ENCODE data around the gene TRIM41. TPM values are rescaled to one million over a fixed set of nuclear protein-coding genes. Genes with fewer than 3 reads are reported as not detected.

TRIM41 gene
- total and polyA plus RNA-seq, 2 donors = 19.9 to 25.8 TPM

GRCh38 chr5:181233088-181233800 lies 10.2 kb downstream of the TRIM41 start:
- no peak overlapping the region for H3K4me3 ChIP-seq (ENCODE audit: low read length in 2 of 2)
- WGBS = 94% methylated on average over 16 of the region's 16 CpGs

GRCh38 chr5:181233801-181234454 lies 10.8 kb downstream of the TRIM41 start:
- Histone ChIP-seq H3K9me3 (ENCODE audit: control insufficient read depth in 2 of 2, insufficient read depth in 1 of 2, low read length in 1 of 2) (peaks cover 0 to 2% of the 10 kb centered on the region in 2 donors), H3K4me1 (ENCODE audit: control insufficient read depth in 2 of 2, insufficient read depth in 2 of 2, low read length in 2 of 2) (peaks cover 19 to 36% of the 10 kb centered on the region in 2 donors), H3K27me3 (ENCODE audit: control insufficient read depth in 2 of 2, insufficient read depth in 1 of 2, low read length in 1 of 2) (no peaks in the 10 kb centered on the region), H3K36me3 (ENCODE audit: control insufficient read depth in 2 of 2, insufficient read depth in 2 of 2, low read length in 1 of 2) (peaks cover 74 to 81% of the 10 kb centered on the region in 2 donors), H3K4me3 (ENCODE audit: low read length in 2 of 2) (no peak overlapping the region), H3K27ac (ENCODE audit: low read depth in 1 of 2, low read length in 1 of 2) (no peak overlapping the region)
- no peak for DNase-seq (ENCODE audit: low read depth in 6 of 9, low spot score in 9 of 9)
- 98% methylated on average over 24 of the region's 24 CpGs for WGBS

More at GRCh38 chr5:181233088-181233800, 10.2 kb downstream of the TRIM41 start:
- peaks cover 0 to 2% of the 10 kb centered on the region in 2 donors for H3K9me3 ChIP-seq (ENCODE audit: control insufficient read depth in 2 of 2, insufficient read depth in 1 of 2, low read length in 1 of 2)
- H3K27me3 ChIP-seq (ENCODE audit: control insufficient read depth in 2 of 2, insufficient read depth in 1 of 2, low read length in 1 of 2) = no peaks in the 10 kb centered on the region
- H3K36me3 ChIP-seq (ENCODE audit: control insufficient read depth in 2 of 2, insufficient read depth in 2 of 2, low read length in 1 of 2) = peaks cover 67 to 74% of the 10 kb centered on the region in 2 donors
- peak overlapping the region in 1 of 2 donors; percentile 97 for H3K27ac ChIP-seq (ENCODE audit: low read depth in 1 of 2, low read length in 1 of 2)
- no peak for DNase-seq (ENCODE audit: low read depth in 6 of 9, low spot score in 9 of 9)
- peaks cover 24 to 41% of the 10 kb centered on the region in 2 donors for H3K4me1 ChIP-seq (ENCODE audit: control insufficient read depth in 2 of 2, insufficient read depth in 2 of 2, low read length in 2 of 2)

GRCh38 chr5:181234455-181235306 lies 11.6 kb downstream of the TRIM41 start:
- H3K4me1 ChIP-seq (ENCODE audit: control insufficient read depth in 2 of 2, insufficient read depth in 2 of 2, low read length in 2 of 2) = peaks cover 11 to 29% of the 10 kb centered on the region in 2 donors
- no peak overlapping the region for H3K4me3 ChIP-seq (ENCODE audit: low read length in 2 of 2)
- H3K36me3 ChIP-seq (ENCODE audit: control insufficient read depth in 2 of 2, insufficient read depth in 2 of 2, low read length in 1 of 2) = peaks cover 81 to 89% of the 10 kb centered on the region in 2 donors
- no peaks in the 10 kb centered on the region for H3K27me3 ChIP-seq (ENCODE audit: control insufficient read depth in 2 of 2, insufficient read depth in 1 of 2, low read length in 1 of 2)
- H3K9me3 ChIP-seq (ENCODE audit: control insufficient read depth in 2 of 2, insufficient read depth in 1 of 2, low read length in 1 of 2) = peaks cover 0 to 2% of the 10 kb centered on the region in 2 donors
- WGBS = 98% methylated on average over 22 of the region's 22 CpGs
- H3K27ac ChIP-seq (ENCODE audit: low read depth in 1 of 2, low read length in 1 of 2) = peak overlapping the region in 1 of 2 donors; percentile 20
- no peak for DNase-seq (ENCODE audit: low read depth in 6 of 9, low spot score in 9 of 9)

GRCh38 chr5:181235323-181235688 lies 12.2 kb downstream of the TRIM41 start:
- Histone ChIP-seq H3K27me3 (ENCODE audit: control insufficient read depth in 2 of 2, insufficient read depth in 1 of 2, low read length in 1 of 2) (no peaks in the 10 kb centered on the region), H3K9me3 (ENCODE audit: control insufficient read depth in 2 of 2, insufficient read depth in 1 of 2, low read length in 1 of 2) (peaks cover 0 to 2% of the 10 kb centered on the region in 2 donors), H3K36me3 (ENCODE audit: control insufficient read depth in 2 of 2, insufficient read depth in 2 of 2, low read length in 1 of 2) (peaks cover 87 to 95% of the 10 kb centered on the region in 2 donors), H3K4me3 (ENCODE audit: low read length in 2 of 2) (no peak overlapping the region), H3K4me1 (ENCODE audit: control insufficient read depth in 2 of 2, insufficient read depth in 2 of 2, low read length in 2 of 2) (peaks cover 8 to 23% of the 10 kb centered on the region in 2 donors), H3K27ac (ENCODE audit: low read depth in 1 of 2, low read length in 1 of 2) (peak overlapping the region in 1 of 2 donors; percentile 24)
- 95% methylated on average over 5 of the region's 5 CpGs for whole genome bisulfite sequencing
- no peak for DNase-seq (ENCODE audit: low read depth in 6 of 9, low spot score in 9 of 9)

- WGBS = 77% methylated on average over 5 of the region's 5 CpGs
- Histone ChIP-seq H3K4me3 (ENCODE audit: low read length in 2 of 2) (no peak overlapping the region), H3K27ac (ENCODE audit: low read depth in 1 of 2, low read length in 1 of 2) (peak overlapping the region in 1 of 2 donors; percentile 24), H3K4me1 (ENCODE audit: control insufficient read depth in 2 of 2, insufficient read depth in 2 of 2, low read length in 2 of 2) (peaks cover 7 to 17% of the 10 kb centered on the region in 2 donors), H3K9me3 (ENCODE audit: control insufficient read depth in 2 of 2, insufficient read depth in 1 of 2, low read length in 1 of 2) (peaks cover 0 to 2% of the 10 kb centered on the region in 2 donors), H3K27me3 (ENCODE audit: control insufficient read depth in 2 of 2, insufficient read depth in 1 of 2, low read length in 1 of 2) (no peaks in the 10 kb centered on the region), H3K36me3 (ENCODE audit: control insufficient read depth in 2 of 2, insufficient read depth in 2 of 2, low read length in 1 of 2) (peaks cover 91 to 97% of the 10 kb centered on the region in 2 donors)
- no peak for DNase-seq (ENCODE audit: low read depth in 6 of 9, low spot score in 9 of 9)
Observed at GRCh38 chr5:181235689-181236366, 12.7 kb downstream of the TRIM41 start.

GRCh38 chr5:181236471-181236870 lies 13.4 kb downstream of the TRIM41 start:
- Histone ChIP-seq H3K27ac (ENCODE audit: low read depth in 1 of 2, low read length in 1 of 2) (no peak overlapping the region), H3K4me3 (ENCODE audit: low read length in 2 of 2) (no peak overlapping the region), H3K36me3 (ENCODE audit: control insufficient read depth in 2 of 2, insufficient read depth in 2 of 2, low read length in 1 of 2) (peaks cover 93 to 97% of the 10 kb centered on the region in 2 donors), H3K4me1 (ENCODE audit: control insufficient read depth in 2 of 2, insufficient read depth in 2 of 2, low read length in 2 of 2) (peaks cover 3 to 17% of the 10 kb centered on the region in 2 donors), H3K9me3 (ENCODE audit: control insufficient read depth in 2 of 2, insufficient read depth in 1 of 2, low read length in 1 of 2) (no peaks in the 10 kb centered on the region), H3K27me3 (ENCODE audit: control insufficient read depth in 2 of 2, insufficient read depth in 1 of 2, low read length in 1 of 2) (no peaks in the 10 kb centered on the region)
- no peak for DNase-seq (ENCODE audit: low read depth in 6 of 9, low spot score in 9 of 9)
- WGBS = 96% methylated on average over 6 of the region's 6 CpGs

GRCh38 chr5:181236954-181237641 lies 14.0 kb downstream of the TRIM41 start:
- 96% methylated on average over 10 of the region's 10 CpGs for WGBS
- DNase-seq (ENCODE audit: low read depth in 6 of 9, low spot score in 9 of 9) = no peak
- H3K4me3 ChIP-seq (ENCODE audit: low read length in 2 of 2) = no peak overlapping the region
- no peaks in the 10 kb centered on the region for H3K9me3 ChIP-seq (ENCODE audit: control insufficient read depth in 2 of 2, insufficient read depth in 1 of 2, low read length in 1 of 2)
- no peak overlapping the region for H3K27ac ChIP-seq (ENCODE audit: low read depth in 1 of 2, low read length in 1 of 2)
- H3K4me1 ChIP-seq (ENCODE audit: control insufficient read depth in 2 of 2, insufficient read depth in 2 of 2, low read length in 2 of 2) = peaks cover 9 to 20% of the 10 kb centered on the region in 2 donors
- peaks cover 97 to 98% of the 10 kb centered on the region in 2 donors for H3K36me3 ChIP-seq (ENCODE audit: control insufficient read depth in 2 of 2, insufficient read depth in 2 of 2, low read length in 1 of 2)
- H3K27me3 ChIP-seq (ENCODE audit: control insufficient read depth in 2 of 2, insufficient read depth in 1 of 2, low read length in 1 of 2) = no peaks in the 10 kb centered on the region

GRCh38 chr5:181237729-181238385 lies 14.8 kb downstream of the TRIM41 start:
- WGBS = 98% methylated on average over 5 of the region's 5 CpGs
- Histone ChIP-seq H3K4me1 (ENCODE audit: control insufficient read depth in 2 of 2, insufficient read depth in 2 of 2, low read length in 2 of 2) (peaks cover 13 to 19% of the 10 kb centered on the region in 2 donors), H3K9me3 (ENCODE audit: control insufficient read depth in 2 of 2, insufficient read depth in 1 of 2, low read length in 1 of 2) (no peaks in the 10 kb centered on the region)

More at GRCh38 chr5:181237729-181238385, 14.8 kb downstream of the TRIM41 start:
- DNase-seq (ENCODE audit: low read depth in 6 of 9, low spot score in 9 of 9) = no peak
- H3K27me3 ChIP-seq (ENCODE audit: control insufficient read depth in 2 of 2, insufficient read depth in 1 of 2, low read length in 1 of 2) = no peaks in the 10 kb centered on the region
- H3K4me3 ChIP-seq (ENCODE audit: low read length in 2 of 2) = no peak overlapping the region
- peaks cover 92 to 95% of the 10 kb centered on the region in 2 donors for H3K36me3 ChIP-seq (ENCODE audit: control insufficient read depth in 2 of 2, insufficient read depth in 2 of 2, low read length in 1 of 2)
- no peak overlapping the region for H3K27ac ChIP-seq (ENCODE audit: low read depth in 1 of 2, low read length in 1 of 2)

Measured in thymus (tissue), 11 donors.